RPMI8226 (cell line): ENCODE data around the gene CAPRIN1.
A peak's percentile ranks its signal among the peaks of the same experiment; 100 is the strongest.
"Not testable (repeated sequence)": the region's sequence is repeated elsewhere in the genome, so short reads cannot be mapped to it uniquely, and the experiment has no call there.

Source experiments
- DNase-seq: peaks from one replicate; pipeline ENCODE4 v3.0.0-alpha.2; 2015

Gene CAPRIN1

DNA sequence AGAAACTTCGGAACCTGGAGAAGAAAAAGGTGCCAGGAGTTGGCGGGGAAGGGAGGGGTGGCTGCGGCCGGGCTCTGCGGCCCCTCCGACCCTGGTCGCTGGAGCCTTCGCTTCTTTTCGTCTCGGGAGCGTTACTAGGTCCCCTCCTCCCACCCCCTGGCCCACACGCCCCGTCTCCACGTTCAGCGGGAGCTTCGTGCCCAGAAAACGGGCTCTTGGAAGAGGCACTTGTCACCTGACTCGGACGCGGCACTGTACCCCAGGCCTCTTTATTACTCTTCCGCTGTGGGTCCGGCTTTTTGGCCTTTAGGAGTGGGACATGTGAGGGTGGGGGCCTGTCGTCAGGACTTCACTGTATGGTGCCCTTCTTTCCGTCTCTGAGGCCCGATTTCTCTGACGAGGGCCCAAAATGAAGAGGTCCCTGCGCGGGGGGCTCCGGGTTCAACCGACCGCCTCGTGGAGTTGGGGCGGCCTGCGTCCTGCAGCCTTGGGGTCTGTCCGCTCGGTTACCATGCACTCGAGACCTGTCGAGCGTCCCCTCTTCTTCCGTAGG is 1.2 kb downstream of the CAPRIN1 start:
- peak; percentile 14 for DNase-seq

DNA sequence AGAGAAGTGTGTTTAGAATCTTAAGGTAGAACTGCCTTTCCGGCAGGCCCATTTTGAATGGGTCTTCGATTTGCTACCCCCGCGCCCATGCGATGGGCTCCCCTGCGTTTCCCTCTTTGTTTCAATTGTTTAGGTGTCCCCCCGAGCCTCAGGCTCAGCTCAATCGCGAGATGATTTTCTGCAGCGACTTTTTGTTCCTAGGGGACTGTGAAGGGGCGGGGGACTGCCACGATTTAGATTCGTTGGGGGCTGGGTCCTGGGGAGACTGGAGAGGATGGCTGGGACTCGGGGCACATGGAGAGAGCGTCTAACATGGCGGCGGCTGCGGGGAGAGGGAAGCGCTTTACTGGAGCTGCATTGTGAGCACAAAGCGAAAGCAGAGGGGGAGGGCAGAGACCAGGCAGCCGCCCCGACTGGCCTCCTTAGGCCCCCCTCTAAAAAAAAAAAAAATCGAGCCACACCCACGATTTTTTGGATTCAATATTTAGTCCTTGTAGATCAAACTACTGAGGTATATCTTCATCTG is 1.7 kb downstream of the CAPRIN1 start:
- peak; percentile 79 for DNase-seq

DNA sequence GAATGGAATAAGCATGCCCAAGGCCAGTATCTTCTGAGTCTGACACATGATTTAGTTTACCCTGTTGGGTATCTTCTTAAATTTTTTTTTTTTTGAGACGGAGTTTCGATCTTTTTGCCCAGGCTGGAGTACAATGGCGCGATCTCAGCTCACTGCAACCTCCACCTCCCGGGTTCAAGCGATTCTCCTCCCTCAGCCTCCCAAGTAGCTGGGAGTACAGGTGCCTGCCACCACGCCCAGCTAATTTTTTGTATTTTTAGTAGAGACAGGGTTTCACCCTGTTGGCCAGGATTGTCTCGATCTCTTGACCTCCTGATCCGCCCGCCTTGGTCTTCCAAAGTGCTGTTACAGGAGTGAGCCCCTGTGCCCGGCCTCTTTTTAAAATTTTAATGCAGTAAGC is 2.8 kb downstream of the CAPRIN1 start:
- not testable (repeated sequence) for DNase-seq

DNA sequence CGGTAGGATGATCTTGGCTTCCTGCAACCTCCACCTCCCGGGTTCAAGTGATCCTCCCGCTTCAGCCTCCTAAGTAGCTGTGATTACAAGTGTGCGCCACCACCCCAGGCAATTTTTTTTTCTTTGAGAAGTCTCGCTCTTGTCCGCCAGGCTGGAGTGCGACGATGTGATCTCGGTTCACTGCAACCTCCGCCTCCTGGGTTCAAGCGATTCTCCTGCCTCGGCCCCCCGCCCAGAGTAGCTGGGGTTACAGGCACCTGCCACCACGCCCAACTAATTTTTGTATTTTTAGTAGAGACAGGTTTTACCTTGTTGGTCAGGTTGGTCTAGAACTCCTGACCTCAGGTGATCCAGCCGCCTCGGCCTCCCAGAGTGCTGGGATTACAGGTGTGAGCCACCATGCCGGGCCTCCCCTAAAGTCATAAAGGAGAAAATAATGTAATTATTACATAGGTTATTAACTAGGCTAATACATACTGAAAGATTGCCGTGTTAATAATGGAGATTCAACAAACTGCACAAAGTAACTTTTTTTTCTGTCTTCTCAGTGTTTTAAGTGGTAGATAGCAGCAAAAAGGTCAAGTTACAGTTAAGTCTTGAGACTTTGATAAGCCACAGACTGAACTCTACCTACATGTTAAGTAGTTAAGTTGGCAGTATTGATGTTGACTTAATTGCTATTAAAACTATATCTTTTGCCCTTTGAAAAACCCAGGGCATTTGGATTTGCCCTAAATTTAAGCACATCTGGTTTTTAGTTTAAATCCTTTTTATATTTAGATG is 3.9 kb downstream of the CAPRIN1 start:
- no peak for DNase-seq

DNA sequence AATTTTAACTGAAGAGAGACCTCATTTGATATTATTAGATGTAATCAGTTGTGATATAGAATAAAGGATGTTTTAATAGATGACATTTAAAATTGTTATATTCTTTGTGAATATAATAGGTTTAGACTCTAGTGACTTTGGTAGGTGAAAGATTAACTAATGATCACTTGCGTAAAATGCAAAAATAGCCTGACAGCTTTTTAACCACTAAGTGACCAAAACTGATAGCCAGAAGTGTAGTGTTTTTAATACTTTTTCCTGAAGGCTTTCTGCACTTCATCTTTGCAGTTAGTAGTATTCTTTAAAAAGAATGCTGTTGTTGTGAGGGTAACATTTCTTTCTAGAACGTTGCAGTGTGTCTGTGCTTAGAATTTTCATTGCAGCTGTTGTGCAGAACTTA is 5.1 kb downstream of the CAPRIN1 start:
- no peak for DNase-seq

DNA sequence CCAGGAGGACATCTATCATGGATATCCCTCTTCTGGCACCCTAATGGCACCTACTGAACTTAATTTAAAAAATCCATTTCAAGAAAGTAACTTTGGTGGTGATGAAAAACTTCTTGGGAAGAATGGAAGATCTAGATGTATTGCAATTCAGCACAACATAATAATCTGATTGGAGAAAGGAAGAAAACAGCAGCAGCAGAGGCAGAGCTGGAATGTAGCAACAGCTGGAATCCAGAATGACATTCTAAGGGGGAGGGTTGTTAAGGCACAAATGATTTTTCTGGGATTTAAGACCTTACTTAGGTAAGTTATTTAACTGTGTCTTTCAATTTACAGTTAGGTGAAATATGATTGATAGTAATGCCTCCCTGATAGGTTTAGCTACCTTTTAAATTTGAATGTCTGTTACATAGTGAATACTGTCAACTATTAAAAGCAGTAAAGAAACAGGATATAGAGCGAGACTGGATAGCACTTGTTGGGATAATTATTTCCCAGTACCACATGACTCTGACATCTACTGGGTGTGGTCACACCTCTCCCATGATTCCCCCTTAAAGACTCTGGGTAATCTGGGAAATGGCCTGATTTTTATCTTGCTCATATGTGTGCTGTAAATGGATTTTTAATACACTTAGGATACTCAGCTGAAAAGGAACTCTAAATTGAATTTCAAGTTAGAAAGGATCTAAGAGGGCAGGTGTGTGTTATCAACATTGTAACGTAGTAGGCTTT is 11.7 kb downstream of the CAPRIN1 start:
- DNase-seq, result no peak

DNA sequence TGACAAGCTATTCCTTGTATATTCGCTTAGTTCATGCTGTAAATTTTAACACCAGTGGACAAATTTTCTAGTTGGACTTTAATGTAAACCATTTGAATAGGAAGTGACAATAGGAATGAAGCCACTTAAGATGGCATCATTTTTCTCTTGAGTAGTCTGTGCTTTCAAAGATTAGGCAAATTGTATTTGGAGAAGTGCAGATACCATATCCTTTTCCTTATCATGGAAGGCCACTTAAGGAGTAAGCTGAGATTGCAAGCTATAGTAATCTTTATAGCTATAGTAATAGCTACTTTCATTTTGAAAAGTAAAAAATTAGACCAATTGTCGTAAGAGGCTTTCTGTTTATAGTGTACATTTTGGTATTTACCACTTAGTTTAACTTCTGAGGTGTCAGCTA is 12.8 kb downstream of the CAPRIN1 start:
- no peak for DNase-seq

DNA sequence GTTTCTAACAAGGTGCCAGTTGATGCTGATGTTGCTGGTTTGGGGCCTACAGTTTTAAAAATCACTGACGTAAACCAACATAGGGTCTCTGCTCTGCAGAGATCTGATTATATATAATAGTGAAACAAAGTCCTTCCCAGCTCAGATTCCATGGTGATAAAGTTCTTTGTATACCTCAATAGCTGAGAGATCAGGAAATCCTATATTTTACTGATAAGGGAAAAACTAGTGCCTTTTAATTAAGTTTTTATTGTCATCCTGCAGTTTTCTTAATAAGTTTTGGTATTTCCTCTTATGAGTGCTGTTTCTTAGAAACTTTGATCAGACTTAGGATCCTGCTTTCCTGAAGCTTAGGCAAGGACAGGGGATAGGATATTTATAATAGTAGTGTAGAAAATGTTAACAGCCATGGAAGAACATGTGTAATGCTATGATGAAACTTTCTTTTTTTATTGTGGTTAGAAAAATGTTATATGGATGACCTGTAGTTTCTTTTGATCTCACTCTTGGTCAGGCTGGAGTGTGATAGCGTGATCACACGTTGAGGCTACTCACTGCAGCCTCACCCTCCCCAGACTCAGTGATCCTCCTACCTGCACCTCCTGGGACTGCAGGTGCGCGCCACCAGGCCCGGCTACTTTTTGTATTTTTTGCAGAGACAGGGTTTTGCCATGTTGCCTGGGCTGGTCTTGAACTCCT is 14.1 kb downstream of the CAPRIN1 start:
- no peak for DNase-seq

DNA sequence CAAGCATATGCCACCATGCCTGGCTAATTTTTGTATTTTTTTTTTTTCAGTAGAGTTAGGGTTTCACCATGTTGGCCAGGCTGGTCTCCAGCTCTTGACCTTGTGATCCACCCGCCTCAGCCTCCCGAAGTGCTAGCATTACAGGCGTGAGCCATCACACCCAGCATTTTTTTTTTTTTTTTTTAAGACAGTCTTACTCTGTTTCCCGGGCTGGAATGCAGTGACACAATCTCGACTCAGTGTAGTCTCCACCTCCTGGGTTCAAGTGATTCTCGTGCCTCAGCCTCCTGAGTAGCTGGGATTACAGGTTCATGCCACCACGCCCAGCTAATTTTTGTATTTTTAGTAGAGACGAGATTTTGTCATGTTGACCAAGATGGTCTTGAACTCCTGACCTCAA is 15.2 kb downstream of the CAPRIN1 start:
- not testable (repeated sequence) for DNase-seq

DNA sequence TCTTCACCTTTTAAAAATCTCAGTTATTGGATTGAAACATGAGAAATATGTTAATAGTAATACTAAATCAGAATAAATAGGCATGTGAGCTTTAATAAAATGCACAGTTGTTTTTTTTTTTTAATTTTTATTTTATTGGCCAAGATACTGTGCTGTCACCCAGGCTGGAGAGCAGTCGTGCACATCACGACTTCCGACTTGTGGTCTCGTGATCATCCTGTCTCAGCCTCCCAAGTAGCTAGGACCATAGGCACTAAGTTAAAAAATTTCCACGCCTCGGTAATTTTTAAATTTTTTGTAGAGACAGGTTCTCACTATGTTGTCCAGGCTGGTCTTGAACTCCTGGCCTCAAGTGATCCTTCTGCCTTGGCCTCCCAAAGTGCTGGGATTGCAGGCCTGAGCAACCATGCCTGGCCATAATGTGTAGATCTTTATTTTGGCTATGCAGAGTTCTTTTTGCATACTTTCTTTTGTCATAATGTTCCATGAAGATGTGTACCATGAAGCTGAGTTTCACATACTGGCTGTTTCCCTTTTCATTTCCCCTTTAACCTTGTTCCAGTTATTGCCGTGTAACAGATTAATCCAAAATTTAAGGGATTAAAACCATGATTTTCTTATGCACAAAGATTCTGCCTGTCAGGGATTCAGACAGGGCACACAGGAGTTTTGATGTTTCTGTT is 16.0 kb downstream of the CAPRIN1 start:
- no peak for DNase-seq

DNA sequence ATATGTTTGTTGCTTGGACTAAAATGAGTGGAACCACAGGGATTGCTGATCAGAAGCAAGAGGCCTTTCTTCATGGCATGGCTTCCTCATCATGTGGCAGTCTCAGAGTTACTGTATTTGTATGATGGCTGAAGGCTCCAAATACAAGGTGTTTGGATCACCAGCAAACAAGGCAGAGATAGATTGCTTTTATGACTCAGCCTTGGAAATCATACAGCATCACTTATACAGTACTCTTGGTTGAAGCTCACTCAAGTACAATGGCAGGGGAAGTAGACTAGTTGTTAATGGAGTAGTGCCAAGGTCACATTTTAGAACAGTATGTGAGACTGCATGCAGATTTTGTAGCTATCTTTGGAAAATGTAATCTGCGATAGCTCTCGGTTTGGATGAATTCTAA is 16.6 kb downstream of the CAPRIN1 start:
- DNase-seq, result no peak

DNA sequence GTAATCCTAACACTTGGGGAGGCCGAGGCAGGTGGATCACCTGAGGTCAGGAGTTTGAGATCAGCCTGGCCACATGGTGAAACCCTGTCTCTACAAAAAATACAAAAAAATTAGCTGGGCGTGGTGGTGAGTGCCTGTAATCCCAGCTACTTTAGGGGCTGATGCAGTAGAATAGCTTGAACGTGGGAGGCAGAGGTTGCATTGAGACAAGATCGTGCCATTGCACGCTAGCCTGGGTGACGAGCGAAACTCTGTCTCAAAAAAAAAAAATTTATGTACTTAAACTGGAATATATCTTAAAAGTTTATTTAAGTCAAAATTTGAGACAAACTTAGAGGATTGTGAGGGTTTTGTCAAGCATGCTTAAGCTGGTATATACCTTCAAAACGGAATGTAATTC is 19.8 kb downstream of the CAPRIN1 start:
- not testable (repeated sequence) for DNase-seq

DNA sequence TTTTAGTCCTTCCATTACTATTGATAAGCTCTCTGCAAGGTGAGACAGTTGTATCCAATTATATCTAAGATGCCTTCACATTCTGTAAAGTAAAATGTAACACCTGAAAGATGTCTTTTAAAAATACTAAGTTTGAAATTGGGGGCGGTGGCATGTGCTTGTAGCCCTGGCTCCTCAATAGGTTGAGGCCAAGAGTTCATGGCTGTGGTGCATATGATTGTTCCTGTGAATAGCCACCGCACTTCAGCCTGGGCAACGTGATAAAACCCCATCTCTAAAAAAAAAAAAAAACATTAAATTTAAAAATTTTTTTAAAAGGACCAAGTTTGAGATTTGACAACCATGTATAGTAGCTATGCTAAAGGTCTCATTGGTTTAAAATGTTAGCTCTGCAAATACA is 20.5 kb downstream of the CAPRIN1 start:
- DNase-seq, result no peak

DNA sequence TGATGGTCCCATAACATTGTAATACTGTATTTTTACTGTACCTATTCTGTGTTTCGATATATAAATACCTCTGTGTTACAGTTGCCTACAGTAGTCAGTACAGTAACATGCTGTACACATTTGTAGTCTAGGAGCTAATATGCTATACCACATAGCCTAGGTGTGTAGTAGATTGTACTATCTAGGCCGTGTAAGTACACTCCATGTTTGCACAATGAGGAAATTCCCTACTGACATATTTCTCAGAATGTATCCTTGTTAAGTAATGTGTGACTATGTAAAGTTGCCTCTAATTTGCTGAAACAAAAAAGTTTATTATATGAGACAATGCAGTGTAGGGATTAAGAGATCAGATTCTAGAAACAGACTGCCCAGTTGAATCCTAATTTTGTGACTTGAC is 21.3 kb downstream of the CAPRIN1 start:
- DNase-seq, result no peak

DNA sequence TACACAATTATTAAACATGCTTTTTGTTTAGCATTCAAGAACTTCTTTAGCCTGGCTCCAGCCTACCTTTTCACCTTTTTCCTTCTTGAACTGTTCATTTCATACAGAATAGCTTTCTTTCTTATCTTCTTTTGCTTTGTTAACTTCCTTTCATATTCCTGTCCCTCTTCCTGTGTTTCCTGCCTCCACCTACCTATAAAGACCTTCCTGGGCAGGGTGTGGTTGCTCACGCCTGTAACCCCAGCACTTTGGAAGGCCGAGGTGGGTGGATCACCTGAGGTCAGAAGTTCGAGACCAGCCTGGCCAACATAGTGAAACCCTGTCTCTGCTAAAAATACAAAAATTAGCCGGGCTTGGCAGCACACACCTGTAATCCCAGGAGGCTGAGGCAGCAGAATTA is 22.9 kb downstream of the CAPRIN1 start:
- no peak for DNase-seq

DNA sequence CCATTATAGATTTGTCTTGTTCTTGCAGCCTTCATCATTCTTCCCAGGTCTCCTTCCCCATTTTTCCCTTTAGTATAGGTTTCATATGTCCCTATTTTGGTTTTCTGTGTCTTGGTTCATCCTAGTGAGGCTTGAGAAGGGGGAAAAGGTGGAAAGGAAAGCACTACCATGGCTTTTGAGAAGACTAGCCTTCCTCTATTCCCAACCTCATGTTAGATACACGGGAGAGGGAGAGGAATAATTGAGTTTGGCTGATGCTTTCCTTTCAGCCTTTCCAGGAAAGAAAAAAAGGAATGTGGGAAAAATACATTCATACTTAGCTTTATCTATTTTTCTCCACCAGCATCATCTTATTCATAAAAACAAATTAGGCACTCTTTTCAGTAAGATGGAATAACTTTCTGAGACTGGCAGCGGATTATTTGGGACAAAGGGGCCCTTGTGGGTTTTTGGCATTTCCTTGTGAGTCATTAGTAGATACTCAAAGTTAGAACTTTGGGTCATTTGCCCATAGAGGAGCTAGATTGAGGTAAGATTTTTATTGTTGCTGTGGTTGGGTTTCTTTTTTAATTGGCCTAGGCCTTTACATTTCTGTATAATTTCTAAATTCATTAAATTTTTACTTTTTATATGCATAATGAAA is 23.8 kb downstream of the CAPRIN1 start:
- DNase-seq, result no peak

DNA sequence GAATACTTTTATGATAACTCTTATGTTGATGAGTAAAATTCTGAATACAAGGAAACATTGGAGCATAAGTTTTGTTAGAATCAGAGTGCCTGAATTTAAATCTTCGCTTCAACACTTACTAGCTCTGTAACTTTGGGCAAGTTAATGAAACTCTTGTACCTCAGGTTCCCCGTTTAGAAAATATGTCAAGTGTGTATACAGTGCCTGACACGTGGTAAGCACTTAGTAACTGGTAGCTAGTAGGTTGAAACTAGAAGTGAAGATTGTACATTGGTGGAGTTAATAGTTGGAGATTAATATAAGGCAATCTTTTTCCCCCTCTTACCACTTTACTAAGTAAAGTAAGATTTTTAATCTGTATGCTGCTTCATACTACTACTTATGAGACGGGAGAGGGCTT is 29.1 kb downstream of the CAPRIN1 start:
- no peak for DNase-seq

DNA sequence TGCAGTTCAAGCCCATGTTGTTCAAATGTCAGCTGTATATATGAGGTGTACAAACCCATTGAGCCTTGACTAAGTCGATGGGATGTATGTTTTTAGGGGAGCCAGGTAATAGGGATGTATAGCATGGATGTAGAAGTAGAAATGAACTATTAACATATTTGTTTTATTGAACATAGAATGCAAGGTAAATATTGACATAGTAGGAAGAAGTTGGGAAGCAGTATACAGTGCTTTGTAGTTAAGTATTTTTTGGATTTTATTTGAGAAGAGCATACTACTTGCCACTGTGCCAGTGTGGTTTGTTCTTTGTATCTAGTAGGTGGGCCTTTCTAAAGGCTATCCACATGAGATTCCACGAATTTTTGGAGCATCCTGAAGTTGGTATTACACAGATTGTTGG is 33.1 kb downstream of the CAPRIN1 start:
- no peak for DNase-seq

DNA sequence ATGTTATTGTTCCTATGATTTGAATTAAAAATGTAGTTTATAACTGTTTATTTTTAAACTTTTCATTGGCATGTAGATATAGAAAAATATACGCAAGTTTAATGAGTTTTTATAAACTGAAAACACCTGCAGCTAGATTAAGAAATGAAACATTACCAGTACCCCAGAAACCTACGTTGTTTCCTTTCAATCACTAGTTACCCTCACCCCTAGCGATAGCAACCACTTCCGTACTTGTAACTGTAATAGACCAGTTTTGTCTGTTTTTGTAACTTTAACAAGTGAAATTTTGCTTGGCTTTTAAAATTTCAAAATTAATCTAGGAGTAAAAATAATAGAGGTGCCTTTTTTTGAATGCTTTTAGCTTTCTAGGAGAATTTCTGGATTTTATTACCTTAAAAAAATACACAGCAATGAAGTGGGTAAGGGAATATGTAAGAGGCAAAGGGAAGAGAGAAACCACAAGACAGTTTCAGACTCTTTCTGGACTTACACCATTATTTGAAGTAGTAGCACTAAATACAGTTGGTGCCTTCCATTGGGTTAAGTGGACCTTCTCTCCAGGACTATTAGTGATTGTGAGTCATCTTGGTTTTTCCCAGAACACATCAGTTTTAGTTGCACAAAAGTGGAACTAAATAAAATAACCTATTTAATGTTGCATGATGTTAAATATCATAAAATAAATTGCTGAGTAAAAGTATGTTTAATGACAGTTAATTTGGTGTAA is 35.2 kb downstream of the CAPRIN1 start:
- no peak for DNase-seq

DNA sequence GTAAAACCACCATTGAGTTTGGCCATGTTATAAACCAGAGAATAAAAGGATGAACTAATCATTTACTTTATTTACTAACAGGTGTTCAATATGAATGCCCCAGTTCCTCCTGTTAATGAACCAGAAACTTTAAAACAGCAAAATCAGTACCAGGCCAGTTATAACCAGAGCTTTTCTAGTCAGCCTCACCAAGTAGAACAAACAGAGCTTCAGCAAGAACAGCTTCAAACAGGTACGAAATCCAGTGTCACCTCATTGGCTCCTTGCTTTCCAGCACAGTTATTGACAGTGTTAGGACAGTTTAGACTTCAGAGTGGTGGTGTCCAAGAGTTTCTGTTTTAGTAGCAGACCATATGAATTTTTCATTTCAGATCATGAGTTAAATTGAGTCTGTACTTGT is 40.3 kb downstream of the CAPRIN1 start:
- no peak for DNase-seq

DNA sequence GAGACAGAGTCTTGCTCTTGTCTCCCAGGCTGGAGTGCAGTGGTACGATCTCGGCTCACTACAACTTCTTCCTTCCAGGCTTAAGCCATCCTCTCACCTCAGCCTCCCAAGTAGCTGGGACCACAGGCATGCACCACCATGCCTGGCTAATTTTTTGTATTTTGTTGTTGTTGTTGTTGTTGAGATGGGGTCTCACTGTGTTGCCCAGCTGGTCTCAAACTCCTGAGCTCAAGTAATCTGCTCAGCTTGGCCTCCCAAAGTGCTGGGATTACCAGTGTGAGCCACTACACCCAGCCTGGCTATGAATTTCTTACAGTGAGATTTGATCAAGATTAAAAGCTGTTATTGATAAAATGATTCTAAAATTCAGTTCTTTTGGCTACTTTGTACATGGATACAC is 43.4 kb downstream of the CAPRIN1 start:
- not testable (repeated sequence) for DNase-seq

DNA sequence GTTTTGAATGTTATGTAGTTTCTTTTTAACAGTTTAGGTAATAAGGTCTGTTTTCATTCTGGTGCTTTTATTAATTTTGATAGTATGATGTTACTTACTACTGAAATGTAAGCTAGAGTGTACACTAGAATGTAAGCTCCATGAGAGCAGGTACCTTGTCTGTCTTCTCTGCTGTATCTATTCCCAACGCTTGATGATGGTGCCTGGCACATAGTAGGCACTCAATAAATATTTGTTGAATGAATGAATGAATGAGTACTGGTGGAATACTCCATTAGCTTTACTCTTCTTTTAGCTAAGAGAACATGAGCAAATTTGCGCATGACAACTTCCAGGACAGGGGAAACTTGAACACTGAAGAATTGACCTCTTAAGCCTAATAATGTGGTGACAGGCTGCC is 47.3 kb downstream of the CAPRIN1 start:
- DNase-seq, result no peak
